NCI-H510A (cell line): ENCODE data around the gene AHNAK.
A peak's percentile ranks its signal among the peaks of the same experiment; 100 is the strongest.
"Not testable (repeated sequence)": the region's sequence is repeated elsewhere in the genome, so short reads cannot be mapped to it uniquely, and the experiment has no call there.

Experiments used
- DNase-seq: peaks from one replicate; lab custom pipeline; 2025; lab: John Stamatoyannopoulos, UW

AHNAK gene

GRCh38 chr11:62573592-62574362 lies 27.2 kb upstream of the AHNAK start, which contains the start of gene EEF1G:
Gene EEF1G, minus strand, starts transcription at chr11:62573891. Its CDS starts 49 bp downstream, at chr11:62573842.
- peak; percentile 99 for DNase-seq

- no peak for DNase-seq
Measured at GRCh38 chr11:62573006-62573591, 26.5 kb upstream of the AHNAK start.

- DNase-seq = no peak
Measured at GRCh38 chr11:62572431-62572830, 25.8 kb upstream of the AHNAK start.

- not testable (repeated sequence) for DNase-seq
Measured at GRCh38 chr11:62571493-62571892, 24.9 kb upstream of the AHNAK start.

- not testable (repeated sequence) for DNase-seq
Measured at GRCh38 chr11:62570903-62571302, 24.3 kb upstream of the AHNAK start.

- no peak for DNase-seq
Measured at GRCh38 chr11:62569611-62570010, 23.0 kb upstream of the AHNAK start.

- DNase-seq = no peak
Measured at GRCh38 chr11:62567018-62567633, 20.5 kb upstream of the AHNAK start.

GRCh38 chr11:62566247-62566646 lies 19.6 kb upstream of the AHNAK start:
- no peak for DNase-seq

- no peak for DNase-seq
Measured at GRCh38 chr11:62565100-62565802, 18.6 kb upstream of the AHNAK start.

GRCh38 chr11:62561677-62562230 lies 15.1 kb upstream of the AHNAK start:
- DNase-seq = not testable (repeated sequence)

GRCh38 chr11:62560566-62561103 lies 14.0 kb upstream of the AHNAK start:
- DNase-seq = no peak

GRCh38 chr11:62559626-62560025 lies 13.0 kb upstream of the AHNAK start:
- DNase-seq = not testable (repeated sequence)

- DNase-seq = no peak
Measured at GRCh38 chr11:62559204-62559603, 12.6 kb upstream of the AHNAK start.

GRCh38 chr11:62558669-62559068 lies 12.1 kb upstream of the AHNAK start:
- DNase-seq = no peak

GRCh38 chr11:62556875-62557631 lies 10.4 kb upstream of the AHNAK start:
- DNase-seq = no peak

GRCh38 chr11:62556108-62556874 lies 9.7 kb upstream of the AHNAK start:
- DNase-seq = peak; percentile 49

GRCh38 chr11:62555464-62556107 lies 9.0 kb upstream of the AHNAK start:
- no peak for DNase-seq

GRCh38 chr11:62554387-62555167 lies 8.0 kb upstream of the AHNAK start:
- no peak for DNase-seq

- DNase-seq = no peak
Measured at GRCh38 chr11:62553839-62554361, 7.3 kb upstream of the AHNAK start.
